CD4-positive, alpha-beta T cell treated with Interleukin-4 for 1 hour (primary cell): ENCODE results near the gene SMC1B.
"Not testable (repeated sequence)": the region's sequence is repeated elsewhere in the genome, so short reads cannot be mapped to it uniquely, and the experiment has no call there.

ENCODE experiments used
- DNase-seq, 2 donors: peaks; one replicate each; pipeline ENCODE4 v3.0.0-alpha.2; 2020 to 2022

The SMC1B gene

DNA sequence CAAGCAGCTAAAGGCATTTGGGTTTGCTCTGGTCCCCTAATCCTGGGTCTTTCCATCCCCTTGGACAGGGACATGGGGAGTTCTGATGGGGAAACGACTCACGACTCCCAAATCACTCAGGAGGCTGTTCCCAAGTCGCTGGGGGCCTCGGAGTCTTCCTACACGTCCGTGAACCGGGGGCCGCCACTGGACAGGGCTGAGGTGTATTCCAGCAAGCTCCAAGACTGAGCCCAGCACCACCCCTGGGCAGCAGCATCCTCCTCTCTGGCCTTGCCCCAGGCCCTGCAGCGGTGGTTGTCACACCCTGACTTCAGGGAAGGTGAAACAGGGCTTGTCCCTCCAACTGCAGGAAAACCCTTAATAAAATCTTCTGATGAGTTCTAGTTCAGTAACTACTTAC lies 117.9 kb downstream of the SMC1B start:
- no peak for DNase-seq

- not testable (repeated sequence) for DNase-seq
Measured at GRCh38 chr22:45295004-45295403, 118.4 kb downstream of the SMC1B start.
